Measurements from ENCODE around the gene LMO4. TPM values are rescaled to one million over a fixed set of nuclear protein-coding genes. Genes with fewer than 3 reads are reported as not detected.

The LMO4 gene
- total RNA-seq, 1 experiment from 2014 or later: 17.6 TPM

DNA sequence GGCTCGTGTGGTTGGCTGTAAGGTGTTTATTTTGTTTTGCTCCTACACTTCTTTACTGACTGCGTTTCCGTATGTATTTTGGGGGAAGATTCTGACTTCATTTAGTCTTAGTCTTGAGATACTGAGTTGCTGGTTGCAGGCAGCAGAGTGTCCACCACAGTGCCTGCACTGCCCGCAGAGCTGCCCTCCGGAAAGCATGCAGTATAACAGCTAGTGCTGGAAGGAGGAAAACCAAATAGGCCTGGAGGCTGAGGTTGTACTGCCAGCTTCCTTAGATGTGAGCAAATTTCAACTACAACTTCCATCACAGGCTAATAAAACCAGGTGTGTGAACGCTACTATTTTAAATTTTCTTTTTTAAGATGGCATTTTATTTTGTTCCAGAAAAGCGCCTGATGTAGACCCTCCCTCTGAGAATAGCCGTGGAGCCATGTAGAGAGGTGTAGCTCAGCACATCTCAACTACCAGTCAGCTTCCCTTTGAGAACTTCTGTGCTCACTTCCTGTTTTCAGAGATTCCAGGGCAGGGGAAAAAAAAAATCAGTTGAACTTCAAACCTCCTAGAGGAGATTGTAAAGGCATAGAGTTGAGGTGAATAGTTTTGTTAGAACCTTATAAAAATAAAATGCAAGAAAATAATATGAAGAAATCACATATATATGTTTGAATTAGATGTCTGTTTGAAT lies 17.6 kb downstream of the LMO4 start:
- in situ Hi-C loops (cut with HindIII; ENCODE audit: low pct_unique_long_range_greater_than_20kb, low sequenced_read_pairs): no loop called here
- DNase-seq (ENCODE audit: low read depth, low spot score): no peak

- in situ Hi-C loops (cut with HindIII; ENCODE audit: low pct_unique_long_range_greater_than_20kb, low sequenced_read_pairs): no loop called here
These were observed 19.8 kb downstream of the LMO4 start for GRCh38 chr1:87348341-87349019.

GRCh38 chr1:87349036-87349435 lies 20.4 kb downstream of the LMO4 start:
- DNase-seq (ENCODE audit: low read depth, low spot score): no peak
- in situ Hi-C loops (cut with HindIII; ENCODE audit: low pct_unique_long_range_greater_than_20kb, low sequenced_read_pairs): no loop called here

More at GRCh38 chr1:87348341-87349019, 19.8 kb downstream of the LMO4 start:
- DNase-seq (ENCODE audit: low read depth, low spot score): no peak

GRCh38 chr1:87355894-87356293 lies 27.2 kb downstream of the LMO4 start:
- in situ Hi-C loops (cut with HindIII; ENCODE audit: low pct_unique_long_range_greater_than_20kb, low sequenced_read_pairs): no loop called here
- DNase-seq (ENCODE audit: low read depth, low spot score): no peak

- in situ Hi-C loops (cut with HindIII; ENCODE audit: low pct_unique_long_range_greater_than_20kb, low sequenced_read_pairs): no loop called here
- DNase-seq (ENCODE audit: low read depth, low spot score): no peak
These were observed 27.9 kb downstream of the LMO4 start for GRCh38 chr1:87356591-87356990.

DNA sequence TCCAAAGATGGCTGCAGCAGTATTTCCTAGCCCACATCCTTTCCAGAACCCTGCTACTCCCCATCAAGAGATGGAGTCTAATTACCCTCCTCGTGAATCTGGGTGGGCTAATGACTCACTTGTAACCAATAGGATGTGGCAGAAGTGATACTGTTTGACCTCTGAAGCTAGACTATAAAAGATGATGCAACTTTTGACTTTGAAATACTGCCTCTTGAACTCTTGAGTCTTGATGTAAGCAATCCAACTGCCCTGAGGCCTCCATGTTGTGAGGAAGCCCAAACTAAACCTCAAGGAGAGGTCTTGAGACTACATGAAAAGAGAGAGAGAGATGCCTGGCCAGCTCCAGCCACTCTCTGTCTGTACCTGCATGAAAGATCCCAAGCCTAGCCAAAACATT lies 29.5 kb downstream of the LMO4 start:
- in situ Hi-C loops (cut with HindIII; ENCODE audit: low pct_unique_long_range_greater_than_20kb, low sequenced_read_pairs): no loop called here
- DNase-seq (ENCODE audit: low read depth, low spot score): no peak

DNA sequence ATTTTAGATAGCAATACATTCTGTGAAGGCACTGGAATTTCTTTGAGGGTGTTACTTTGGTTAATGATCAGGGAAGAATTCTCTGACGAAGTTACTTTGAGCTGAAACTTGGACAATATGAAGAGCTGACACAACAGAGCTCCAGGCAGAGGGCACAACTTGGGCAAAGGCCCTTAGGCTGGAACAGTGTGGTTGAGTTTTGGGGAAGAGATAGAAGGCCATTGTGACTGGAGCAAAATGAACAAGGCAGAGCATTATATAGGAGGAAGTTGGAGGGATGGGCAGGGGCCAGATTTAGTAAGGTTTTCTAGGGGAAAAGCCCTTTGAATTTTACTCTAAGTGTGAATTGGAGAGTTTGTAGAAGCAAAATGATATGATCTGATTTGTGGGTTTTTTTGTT lies 30.9 kb downstream of the LMO4 start:
- in situ Hi-C loops (cut with HindIII; ENCODE audit: low pct_unique_long_range_greater_than_20kb, low sequenced_read_pairs): no loop called here
- DNase-seq (ENCODE audit: low read depth, low spot score): peak; percentile 69

GRCh38 chr1:87362063-87362833 lies 33.6 kb downstream of the LMO4 start:
- no peak for DNase-seq (ENCODE audit: low read depth, low spot score)
- in situ Hi-C loops (cut with HindIII; ENCODE audit: low pct_unique_long_range_greater_than_20kb, low sequenced_read_pairs): no loop called here

- DNase-seq (ENCODE audit: low read depth, low spot score): no peak
- in situ Hi-C loops (cut with HindIII; ENCODE audit: low pct_unique_long_range_greater_than_20kb, low sequenced_read_pairs): no loop called here
These were observed 34.2 kb downstream of the LMO4 start for GRCh38 chr1:87362834-87363426.

- in situ Hi-C loops (cut with HindIII; ENCODE audit: low pct_unique_long_range_greater_than_20kb, low sequenced_read_pairs): no loop called here
- DNase-seq (ENCODE audit: low read depth, low spot score): no peak
These were observed 38.9 kb downstream of the LMO4 start for GRCh38 chr1:87367549-87367948.

- in situ Hi-C loops (cut with HindIII; ENCODE audit: low pct_unique_long_range_greater_than_20kb, low sequenced_read_pairs): no loop called here
- no peak for DNase-seq (ENCODE audit: low read depth, low spot score)
These were observed 40.2 kb downstream of the LMO4 start for GRCh38 chr1:87368907-87369306.

- in situ Hi-C loops (cut with HindIII; ENCODE audit: low pct_unique_long_range_greater_than_20kb, low sequenced_read_pairs): no loop called here
- no peak for DNase-seq (ENCODE audit: low read depth, low spot score)
These were observed 41.2 kb downstream of the LMO4 start for GRCh38 chr1:87369736-87370478.

GRCh38 chr1:87370544-87370943 lies 41.9 kb downstream of the LMO4 start:
- no peak for DNase-seq (ENCODE audit: low read depth, low spot score)
- in situ Hi-C loops (cut with HindIII; ENCODE audit: low pct_unique_long_range_greater_than_20kb, low sequenced_read_pairs): no loop called here

- in situ Hi-C loops (cut with HindIII; ENCODE audit: low pct_unique_long_range_greater_than_20kb, low sequenced_read_pairs): no loop called here
- no peak for DNase-seq (ENCODE audit: low read depth, low spot score)
These were observed 50.6 kb downstream of the LMO4 start for GRCh38 chr1:87379306-87379705.

GRCh38 chr1:87386217-87386790 lies 57.6 kb downstream of the LMO4 start:
- DNase-seq (ENCODE audit: low read depth, low spot score): no peak
- in situ Hi-C loops (cut with HindIII; ENCODE audit: low pct_unique_long_range_greater_than_20kb, low sequenced_read_pairs): no loop called here

GRCh38 chr1:87388411-87388810 lies 59.7 kb downstream of the LMO4 start:
- no peak for DNase-seq (ENCODE audit: low read depth, low spot score)
- in situ Hi-C loops (cut with HindIII; ENCODE audit: low pct_unique_long_range_greater_than_20kb, low sequenced_read_pairs): no loop called here

- in situ Hi-C loops (cut with HindIII; ENCODE audit: low pct_unique_long_range_greater_than_20kb, low sequenced_read_pairs): no loop called here
- no peak for DNase-seq (ENCODE audit: low read depth, low spot score)
These were observed 60.3 kb downstream of the LMO4 start for GRCh38 chr1:87389011-87389410.

All from SK-MEL-5 (cell line).